ENCODE data around the gene SLITRK2. TPM values are rescaled to one million over a fixed set of nuclear protein-coding genes. Genes with fewer than 3 reads are reported as not detected.

Gene SLITRK2
- total RNA-seq, 2 donors from 2014 or later = not detected

GRCh38 chrX:145832796-145833195 is 15.2 kb downstream of the SLITRK2 start:
- no peaks in the 10 kb centered on the region for H3K36me3 Mint-ChIP-seq
- H3K4me3 Mint-ChIP-seq = no peak overlapping the region
- H3K27ac Mint-ChIP-seq = no peak overlapping the region
- ATAC-seq = no peak
- no peaks in the 10 kb centered on the region for H3K4me1 Mint-ChIP-seq (ENCODE audit: low read depth in 2 of 2)
- H3K27me3 Mint-ChIP-seq = no peaks in the 10 kb centered on the region
- no peak for DNase-seq (ENCODE audit: low spot score)
- no peaks in the 10 kb centered on the region for H3K9me3 Mint-ChIP-seq

GRCh38 chrX:145840531-145840930 is 22.9 kb downstream of the SLITRK2 start:
- Mint-ChIP-seq H3K27me3 (no peaks in the 10 kb centered on the region), H3K36me3 (no peaks in the 10 kb centered on the region), H3K4me1 (ENCODE audit: low read depth in 2 of 2) (no peaks in the 10 kb centered on the region), H3K27ac (no peak overlapping the region), H3K9me3 (peaks cover 2% of the 10 kb centered on the region), H3K4me3 (no peak overlapping the region)
- DNase-seq (ENCODE audit: low spot score) (no peak), ATAC-seq (no peak)

DNA sequence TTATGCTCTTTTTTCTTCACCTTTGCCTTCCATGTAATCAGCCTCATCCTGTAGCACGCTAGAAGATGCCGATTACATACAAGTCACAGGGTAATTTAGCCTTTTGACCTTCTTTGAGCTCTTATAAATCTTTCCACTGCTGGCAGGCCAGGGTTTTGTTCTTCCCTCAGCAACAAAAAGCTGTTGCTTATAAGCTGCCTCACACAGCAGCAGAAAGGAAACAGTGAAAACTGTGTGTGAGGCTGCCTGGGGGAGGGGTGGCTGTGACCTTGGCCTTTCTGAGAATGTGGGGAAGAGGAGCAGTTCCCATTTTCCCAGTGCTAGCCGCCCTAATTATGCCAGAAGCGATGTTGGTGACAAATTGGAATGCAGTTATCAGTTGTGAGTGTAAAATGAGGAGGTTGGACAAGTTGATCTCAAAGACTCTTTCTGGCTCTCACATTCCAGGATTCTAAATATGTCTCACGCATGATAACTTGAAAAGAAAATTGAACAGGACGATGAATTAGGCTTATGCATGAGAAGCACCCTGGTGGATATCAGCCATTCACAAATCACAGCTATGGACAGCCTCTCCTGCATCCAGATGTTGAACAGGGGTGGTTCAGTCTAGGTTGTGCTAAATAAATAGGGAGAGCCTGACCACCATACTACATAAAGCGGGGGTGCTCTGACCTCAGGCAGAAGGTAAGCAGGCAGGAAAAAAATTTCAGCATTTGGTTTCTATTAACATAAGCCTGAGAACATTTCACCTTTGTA is 25.7 kb downstream of the SLITRK2 start:
- DNase-seq (ENCODE audit: low spot score) (no peak), ATAC-seq (no peak)
- Mint-ChIP-seq H3K4me3 (no peak overlapping the region), H3K36me3 (no peaks in the 10 kb centered on the region), H3K4me1 (ENCODE audit: low read depth in 2 of 2) (no peaks in the 10 kb centered on the region), H3K27me3 (no peaks in the 10 kb centered on the region), H3K9me3 (peaks cover 5% of the 10 kb centered on the region), H3K27ac (no peak overlapping the region)

DNA sequence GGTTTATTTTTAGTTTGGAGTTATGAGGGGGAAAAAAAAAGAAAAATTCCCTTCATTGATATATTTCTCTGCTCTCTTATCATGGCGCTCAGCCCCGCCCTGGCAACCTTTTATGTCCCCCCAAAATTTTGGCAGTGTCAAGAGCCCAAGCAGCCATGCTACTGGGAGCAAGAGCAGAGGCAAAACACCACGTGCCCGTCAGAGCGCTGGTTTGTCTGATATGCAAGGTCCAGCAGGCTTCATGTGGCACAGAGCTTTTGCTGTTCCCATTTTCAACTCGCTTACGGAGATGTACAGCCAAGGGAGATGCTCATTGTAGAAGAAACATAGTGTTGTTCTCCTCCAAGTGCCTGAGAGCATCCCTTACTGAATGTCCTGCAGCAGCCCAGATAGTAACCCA is 27.3 kb downstream of the SLITRK2 start:
- H3K4me1 Mint-ChIP-seq (ENCODE audit: low read depth in 2 of 2) = no peaks in the 10 kb centered on the region

DNA sequence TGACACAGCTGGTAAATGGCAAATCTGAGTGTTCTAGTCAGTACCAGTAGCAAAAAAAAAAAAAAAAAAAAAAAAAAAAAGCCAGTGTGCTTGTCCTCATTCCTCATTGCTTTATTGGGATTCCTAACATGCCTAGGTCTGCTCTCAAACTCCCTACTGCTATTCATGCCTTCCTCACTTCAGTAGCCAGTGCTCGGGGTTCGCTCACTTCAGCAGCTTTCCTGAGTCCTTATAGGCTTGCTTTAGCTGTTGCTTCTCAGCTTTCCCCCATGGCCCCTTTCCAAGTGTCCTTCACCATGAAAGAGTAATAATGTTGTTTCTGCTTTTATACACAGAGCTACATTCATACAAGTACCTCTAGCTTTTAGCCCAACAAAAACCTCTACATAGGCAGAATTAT is 30.8 kb downstream of the SLITRK2 start:
- ATAC-seq (no peak), DNase-seq (ENCODE audit: low spot score) (no peak)
- Mint-ChIP-seq H3K9me3 (peaks cover 3% of the 10 kb centered on the region), H3K36me3 (no peaks in the 10 kb centered on the region), H3K27me3 (no peaks in the 10 kb centered on the region), H3K4me1 (ENCODE audit: low read depth in 2 of 2) (no peaks in the 10 kb centered on the region), H3K27ac (no peak overlapping the region), H3K4me3 (no peak overlapping the region)

More for the DNA sequence above, 27.3 kb downstream of the SLITRK2 start:
- H3K9me3 Mint-ChIP-seq = peaks cover 5% of the 10 kb centered on the region
- no peak for DNase-seq (ENCODE audit: low spot score)
- H3K27ac Mint-ChIP-seq = no peak overlapping the region
- no peaks in the 10 kb centered on the region for H3K36me3 Mint-ChIP-seq
- no peak overlapping the region for H3K4me3 Mint-ChIP-seq
- no peaks in the 10 kb centered on the region for H3K27me3 Mint-ChIP-seq
- no peak for ATAC-seq

DNA sequence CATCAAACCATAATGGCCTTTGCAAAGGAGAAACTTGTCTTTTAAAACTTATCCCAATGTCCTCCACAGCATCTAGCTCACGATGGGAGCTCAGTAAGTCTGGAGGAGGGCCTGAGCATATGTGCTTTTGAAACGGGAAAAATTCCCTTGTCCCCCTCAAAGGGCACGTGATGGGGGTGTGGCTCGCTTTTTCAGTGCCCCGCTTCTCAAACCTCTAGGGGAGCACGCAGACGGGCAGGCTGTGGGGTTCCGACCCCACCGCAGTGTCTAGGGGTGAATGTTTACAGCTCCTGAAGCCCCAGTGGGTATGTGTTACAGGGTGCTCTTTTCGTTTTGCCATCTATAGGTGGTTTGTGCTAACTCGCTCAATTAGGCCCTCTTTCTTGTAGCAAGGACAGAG is 31.2 kb downstream of the SLITRK2 start:
- no peaks in the 10 kb centered on the region for H3K36me3 Mint-ChIP-seq
- H3K4me3 Mint-ChIP-seq = no peak overlapping the region
- DNase-seq (ENCODE audit: low spot score) (no peak), ATAC-seq (no peak)
- peaks cover 3% of the 10 kb centered on the region for H3K9me3 Mint-ChIP-seq
- H3K4me1 Mint-ChIP-seq (ENCODE audit: low read depth in 2 of 2) = no peaks in the 10 kb centered on the region
- H3K27ac Mint-ChIP-seq = no peak overlapping the region
- H3K27me3 Mint-ChIP-seq = no peaks in the 10 kb centered on the region

- Mint-ChIP-seq H3K27ac (no peak overlapping the region), H3K4me1 (ENCODE audit: low read depth in 2 of 2) (no peaks in the 10 kb centered on the region), H3K27me3 (no peaks in the 10 kb centered on the region), H3K36me3 (no peaks in the 10 kb centered on the region), H3K4me3 (no peak overlapping the region), H3K9me3 (no peaks in the 10 kb centered on the region)
- DNase-seq (ENCODE audit: low spot score) (no peak), ATAC-seq (no peak)
Observed at GRCh38 chrX:145853181-145853580, 35.6 kb downstream of the SLITRK2 start.

DNA sequence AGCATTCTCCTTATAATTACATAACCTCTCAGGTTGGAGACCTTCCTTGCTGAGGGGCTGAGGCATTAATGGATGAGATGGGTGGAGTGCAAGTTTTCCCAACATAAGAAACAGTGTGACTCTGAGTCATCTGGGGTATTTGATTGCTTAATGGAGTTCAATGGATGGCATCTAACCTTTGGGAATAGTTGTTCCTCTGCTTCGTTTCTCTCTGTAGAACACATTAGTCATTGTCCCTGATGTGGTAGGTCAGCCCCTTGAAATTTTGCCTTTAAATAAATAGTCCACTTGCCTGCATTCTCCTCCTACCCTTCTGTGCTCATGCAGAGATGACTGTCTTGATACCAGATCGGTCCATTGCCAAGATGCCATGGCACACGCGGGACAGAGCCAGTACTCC is 38.6 kb downstream of the SLITRK2 start:
- no peaks in the 10 kb centered on the region for H3K4me1 Mint-ChIP-seq (ENCODE audit: low read depth in 2 of 2)
- no peaks in the 10 kb centered on the region for H3K9me3 Mint-ChIP-seq
- no peaks in the 10 kb centered on the region for H3K27me3 Mint-ChIP-seq
- ATAC-seq (no peak), DNase-seq (ENCODE audit: low spot score) (no peak)
- no peak overlapping the region for H3K4me3 Mint-ChIP-seq
- no peak overlapping the region for H3K27ac Mint-ChIP-seq
- no peaks in the 10 kb centered on the region for H3K36me3 Mint-ChIP-seq

DNA sequence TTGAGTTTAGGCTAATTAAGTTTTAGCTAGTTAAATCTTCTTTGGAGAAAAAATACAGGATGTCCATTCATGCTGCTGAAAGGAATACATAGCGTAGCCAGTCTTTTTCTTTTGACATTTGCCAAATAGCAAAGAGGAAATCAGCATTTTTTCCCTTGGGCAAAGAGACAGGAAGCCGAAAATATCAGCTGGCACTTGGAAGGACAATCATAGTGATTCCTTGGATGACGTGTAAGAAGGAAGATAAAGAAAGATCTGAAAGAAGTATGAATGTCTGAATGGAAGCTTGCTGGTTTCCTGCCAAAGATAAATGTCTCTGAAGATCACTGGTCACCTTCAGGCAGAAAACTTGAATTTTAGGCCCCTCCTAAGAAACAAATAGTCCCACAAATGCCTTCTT is 44.2 kb downstream of the SLITRK2 start:
- H3K27me3 Mint-ChIP-seq = no peaks in the 10 kb centered on the region
- no peaks in the 10 kb centered on the region for H3K9me3 Mint-ChIP-seq
- H3K4me1 Mint-ChIP-seq (ENCODE audit: low read depth in 2 of 2) = no peaks in the 10 kb centered on the region
- ATAC-seq (no peak), DNase-seq (ENCODE audit: low spot score) (no peak)
- no peak overlapping the region for H3K27ac Mint-ChIP-seq
- H3K36me3 Mint-ChIP-seq = no peaks in the 10 kb centered on the region
- H3K4me3 Mint-ChIP-seq = no peak overlapping the region

GRCh38 chrX:145865082-145865481 is 47.5 kb downstream of the SLITRK2 start:
- no peaks in the 10 kb centered on the region for H3K9me3 Mint-ChIP-seq
- H3K27ac Mint-ChIP-seq = no peak overlapping the region
- H3K36me3 Mint-ChIP-seq = no peaks in the 10 kb centered on the region
- H3K27me3 Mint-ChIP-seq = no peaks in the 10 kb centered on the region
- H3K4me3 Mint-ChIP-seq = no peak overlapping the region
- ATAC-seq (no peak), DNase-seq (ENCODE audit: low spot score) (no peak)
- H3K4me1 Mint-ChIP-seq (ENCODE audit: low read depth in 2 of 2) = no peaks in the 10 kb centered on the region

Measured in natural killer cell treated with Interleukin-12 subunit alpha and Interleukin-12 subunit beta and Interleukin-15 and Interleukin-18, amount 100 ng/mL, for 72 hours (primary cell).